Duodenal mucosa (tissue), 2 donors: Measurements from ENCODE around the gene ARFGEF2.

ENCODE experiments used
- H3K27ac ChIP-seq: one replicate; pipeline ENCODE4 v1.7.0; 2013; ENCODE audit warnings: low read depth, low read length
- H3K27me3 ChIP-seq, 2 donors: one replicate each; pipeline ENCODE4 v1.7.0; 2013; ENCODE audit warnings: low read length in 2 of 2, control low read depth in 1 of 2; ENCODE audit not compliant: insufficient read depth in 2 of 2, control insufficient read depth in 1 of 2
- H3K36me3 ChIP-seq, 2 donors: one replicate each; pipeline ENCODE4 v1.7.0; 2013; ENCODE audit warnings: low read length in 2 of 2, control low read depth in 1 of 2; ENCODE audit not compliant: insufficient read depth in 2 of 2, control insufficient read depth in 1 of 2
- H3K4me1 ChIP-seq, 2 donors: one replicate each; pipeline ENCODE4 v1.7.0; 2013; ENCODE audit warnings: low read length in 2 of 2, control low read depth in 1 of 2; ENCODE audit not compliant: insufficient read depth in 2 of 2, control insufficient read depth in 1 of 2
- H3K4me3 ChIP-seq, 2 donors: one replicate each; pipeline ENCODE4 v1.7.0; 2013; ENCODE audit warnings: low read length in 2 of 2, low read depth in 1 of 2
- H3K9ac ChIP-seq, 2 donors: one replicate each; pipeline ENCODE4 v1.7.0; 2013; ENCODE audit warnings: low read length in 2 of 2, low read depth in 1 of 2
- H3K9me3 ChIP-seq, 2 donors: one replicate each; pipeline ENCODE4 v1.7.0; 2013; ENCODE audit warnings: low read length in 2 of 2, control low read depth in 1 of 2; ENCODE audit not compliant: control insufficient read depth in 1 of 2

ARFGEF2 gene

GRCh38 chr20:48898896-48899530, 22.5 kb upstream of the ARFGEF2 start:
- Histone ChIP-seq H3K9ac (no peak overlapping the region), H3K9me3 (no peaks in the 10 kb centered on the region), H3K36me3 (no peaks in the 10 kb centered on the region), H3K27me3 (no peaks in the 10 kb centered on the region), H3K4me3 (no peak overlapping the region), H3K4me1 (no peaks in the 10 kb centered on the region), H3K27ac (no peak overlapping the region)

DNA sequence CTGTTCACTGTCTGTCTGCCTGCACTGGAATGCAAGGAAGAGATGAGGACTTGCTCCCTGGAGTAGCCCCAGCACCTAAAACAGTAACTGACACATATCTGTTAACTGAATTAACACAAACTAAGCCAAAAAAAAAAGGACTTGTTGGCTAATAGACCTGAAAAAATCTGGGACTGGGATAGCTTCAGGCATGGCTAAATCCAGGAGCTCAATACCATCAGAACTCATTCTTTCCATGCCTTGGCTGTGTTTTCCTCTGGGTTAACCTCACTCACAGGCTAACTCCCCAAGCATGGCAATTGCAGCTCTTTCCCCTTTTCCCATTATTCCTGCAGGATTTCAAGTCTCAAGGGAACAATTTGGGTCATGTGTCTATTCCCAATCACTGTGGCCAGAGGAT, 21.6 kb upstream of the ARFGEF2 start:
- Histone ChIP-seq H3K4me3 (no peak overlapping the region), H3K27ac (no peak overlapping the region), H3K27me3 (peaks cover 0 to 3% of the 10 kb centered on the region in 2 donors), H3K9ac (no peak overlapping the region), H3K36me3 (no peaks in the 10 kb centered on the region), H3K4me1 (peaks cover 0 to 3% of the 10 kb centered on the region in 2 donors), H3K9me3 (no peaks in the 10 kb centered on the region)

DNA sequence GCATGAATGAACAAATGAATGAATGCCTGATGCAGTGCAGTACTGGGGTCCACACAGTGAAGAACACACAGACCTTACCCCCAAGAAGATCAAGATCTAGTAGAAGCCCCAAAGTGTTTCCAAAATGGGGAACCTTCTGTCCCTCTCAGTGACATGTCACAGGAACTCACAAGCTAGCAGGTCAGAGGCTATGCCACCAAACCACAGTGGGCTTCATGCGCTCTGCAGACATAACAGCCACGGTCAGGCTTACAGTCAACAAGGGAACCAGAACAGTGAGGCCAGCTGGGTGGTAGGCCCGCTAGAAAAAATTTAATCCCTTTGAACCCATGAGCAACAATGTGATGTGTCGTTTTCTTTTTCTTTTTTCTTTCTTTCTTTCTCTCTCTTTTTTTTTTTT, 20.2 kb upstream of the ARFGEF2 start:
- Histone ChIP-seq H3K9me3 (no peaks in the 10 kb centered on the region), H3K27ac (no peak overlapping the region), H3K4me3 (no peak overlapping the region), H3K27me3 (peaks cover 0 to 3% of the 10 kb centered on the region in 2 donors), H3K36me3 (no peaks in the 10 kb centered on the region), H3K9ac (no peak overlapping the region), H3K4me1 (peaks cover 0 to 3% of the 10 kb centered on the region in 2 donors)

- Histone ChIP-seq H3K4me3 (no peak overlapping the region), H3K4me1 (peaks cover 0 to 3% of the 10 kb centered on the region in 2 donors), H3K36me3 (no peaks in the 10 kb centered on the region), H3K27ac (no peak overlapping the region), H3K27me3 (peaks cover 0 to 3% of the 10 kb centered on the region in 2 donors), H3K9ac (no peak overlapping the region), H3K9me3 (no peaks in the 10 kb centered on the region)
Observed at GRCh38 chr20:48903705-48904104, 17.8 kb upstream of the ARFGEF2 start.

DNA sequence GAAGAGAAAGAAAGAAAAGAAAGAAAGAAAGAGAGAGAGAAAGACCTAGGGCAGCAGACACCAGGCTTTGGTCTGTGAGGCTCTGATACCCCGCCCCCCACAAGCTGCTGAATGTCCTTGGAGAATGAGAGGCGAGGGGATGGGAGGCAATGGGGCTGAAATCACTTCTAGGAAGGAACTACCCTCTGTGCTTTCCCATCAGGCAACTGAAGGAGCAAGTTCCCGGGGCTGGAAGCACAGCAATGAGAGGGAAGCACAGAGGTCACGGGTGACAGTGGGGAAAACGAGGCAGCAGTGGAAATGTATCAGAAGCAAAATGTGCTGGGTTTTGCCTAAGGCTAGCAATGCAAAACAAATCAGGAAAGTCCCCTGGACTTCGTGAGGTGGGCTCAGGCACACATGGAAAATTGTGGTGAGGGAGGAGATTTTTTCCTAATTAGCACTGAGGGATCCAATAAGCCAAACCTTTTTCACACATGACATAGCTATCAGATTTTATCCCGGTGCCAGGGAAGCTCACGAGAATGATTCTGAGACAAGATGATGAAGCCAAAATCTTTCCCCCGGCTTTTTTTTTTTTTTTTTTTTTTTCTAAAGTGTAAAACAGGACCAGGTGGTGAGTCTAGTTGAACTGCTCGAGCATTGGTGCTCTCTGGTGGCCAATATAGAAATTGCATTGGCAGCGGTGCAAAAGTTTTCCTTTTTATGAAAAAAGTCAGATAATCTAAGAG, 16.8 kb upstream of the ARFGEF2 start:
- H3K4me3 ChIP-seq = no peak overlapping the region

DNA sequence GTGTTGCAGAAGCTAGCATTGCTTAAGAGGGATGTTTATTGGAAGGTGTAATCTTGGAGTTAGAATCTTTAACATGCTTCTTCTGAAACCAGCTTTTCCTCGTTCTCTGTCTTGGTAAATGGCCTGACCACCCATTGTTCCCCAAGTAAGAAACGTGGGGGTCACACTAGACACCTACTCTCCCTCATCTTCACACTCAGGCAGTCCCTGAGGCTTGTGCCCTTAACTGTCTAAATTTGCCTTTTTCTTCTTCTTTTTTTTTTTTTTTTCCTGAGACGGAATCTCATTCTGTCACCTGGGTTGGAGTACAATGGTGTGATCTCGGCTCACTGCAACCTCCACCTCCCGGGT, 16.2 kb upstream of the ARFGEF2 start:
- Histone ChIP-seq H3K9me3 (peaks cover 0 to 3% of the 10 kb centered on the region in 2 donors), H3K9ac (no peak overlapping the region), H3K4me1 (peaks cover 0 to 3% of the 10 kb centered on the region in 2 donors), H3K4me3 (no peak overlapping the region), H3K36me3 (no peaks in the 10 kb centered on the region), H3K27ac (no peak overlapping the region), H3K27me3 (peaks cover 0 to 3% of the 10 kb centered on the region in 2 donors)

More for the DNA sequence above, 16.8 kb upstream of the ARFGEF2 start:
- H3K36me3 ChIP-seq = no peaks in the 10 kb centered on the region
- no peak overlapping the region for H3K27ac ChIP-seq
- peaks cover 0 to 3% of the 10 kb centered on the region in 2 donors for H3K9me3 ChIP-seq
- no peak overlapping the region for H3K9ac ChIP-seq
- H3K4me1 ChIP-seq = peaks cover 0 to 3% of the 10 kb centered on the region in 2 donors
- H3K27me3 ChIP-seq = peaks cover 0 to 3% of the 10 kb centered on the region in 2 donors

DNA sequence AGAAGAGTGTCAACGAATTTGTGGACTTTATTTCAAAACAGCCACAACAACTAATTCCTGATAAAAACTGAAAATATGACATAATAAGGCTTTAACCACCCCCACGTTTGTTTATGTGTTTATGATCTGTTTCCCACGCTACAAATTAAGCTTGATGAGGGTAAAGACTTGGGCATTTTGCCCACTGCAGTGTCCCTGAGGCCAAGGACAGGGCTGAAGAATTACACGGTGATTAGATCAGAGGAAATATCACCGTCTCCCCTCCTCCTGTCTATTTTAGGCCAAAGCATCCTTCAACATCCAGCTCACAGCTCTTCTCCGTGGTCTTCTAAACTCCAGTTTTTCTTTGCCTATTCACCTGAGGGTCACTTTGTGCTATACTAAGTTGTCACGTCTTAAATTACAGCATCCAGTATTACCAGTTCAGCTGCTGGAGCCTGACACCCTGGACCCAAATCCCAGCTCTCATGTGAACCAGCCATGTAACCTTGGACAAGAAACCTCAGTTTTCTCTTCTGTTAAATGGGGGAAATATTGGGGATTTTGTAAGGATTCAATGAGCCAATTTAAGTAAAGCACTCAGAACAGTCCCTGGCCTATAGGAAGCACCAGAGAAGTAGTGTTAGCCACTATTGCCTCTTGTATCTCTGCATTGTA, 15.2 kb upstream of the ARFGEF2 start:
- Histone ChIP-seq H3K9ac (no peak overlapping the region), H3K27me3 (peaks cover 0 to 3% of the 10 kb centered on the region in 2 donors), H3K4me1 (peaks cover 0 to 3% of the 10 kb centered on the region in 2 donors), H3K4me3 (no peak overlapping the region), H3K27ac (no peak overlapping the region), H3K36me3 (no peaks in the 10 kb centered on the region), H3K9me3 (peaks cover 0 to 3% of the 10 kb centered on the region in 2 donors)

DNA sequence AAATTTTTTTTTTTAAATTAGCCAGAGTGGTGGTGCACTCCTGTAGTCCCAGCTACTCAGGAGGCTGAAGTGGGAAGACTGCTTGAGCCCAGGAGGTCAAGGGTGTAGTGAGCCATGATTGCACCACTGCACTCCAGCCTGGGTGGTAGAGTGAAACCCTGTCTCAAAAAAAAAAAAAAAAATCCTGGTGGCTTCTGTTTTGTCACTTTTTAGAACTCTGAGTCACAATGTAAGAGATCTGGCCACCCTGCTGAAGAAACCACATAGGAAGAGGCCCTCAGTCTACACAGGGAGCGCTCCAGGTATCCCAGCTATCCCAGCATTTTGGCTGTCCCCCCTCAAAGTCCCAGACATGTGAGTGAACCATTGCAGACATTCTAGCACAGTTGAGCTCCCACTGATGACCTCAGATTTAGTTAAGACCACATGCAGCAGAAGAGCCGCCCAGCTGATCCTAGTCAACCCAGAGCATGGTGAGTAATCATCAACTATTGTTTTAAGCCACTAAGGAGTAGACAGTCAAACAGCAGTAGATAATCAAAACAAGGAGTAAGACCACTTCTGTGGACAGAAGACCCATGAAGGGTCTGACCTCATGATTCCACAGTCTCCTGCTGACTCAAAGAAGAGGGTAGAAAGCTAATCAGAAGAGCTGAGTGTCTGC, 12.7 kb upstream of the ARFGEF2 start:
- no peak overlapping the region for H3K4me3 ChIP-seq
- peaks cover 0 to 3% of the 10 kb centered on the region in 2 donors for H3K4me1 ChIP-seq
- H3K9me3 ChIP-seq = peaks cover 0 to 3% of the 10 kb centered on the region in 2 donors
- no peak overlapping the region for H3K27ac ChIP-seq
- H3K36me3 ChIP-seq = no peaks in the 10 kb centered on the region
- H3K9ac ChIP-seq = no peak overlapping the region
- H3K27me3 ChIP-seq = peaks cover 0 to 3% of the 10 kb centered on the region in 2 donors

DNA sequence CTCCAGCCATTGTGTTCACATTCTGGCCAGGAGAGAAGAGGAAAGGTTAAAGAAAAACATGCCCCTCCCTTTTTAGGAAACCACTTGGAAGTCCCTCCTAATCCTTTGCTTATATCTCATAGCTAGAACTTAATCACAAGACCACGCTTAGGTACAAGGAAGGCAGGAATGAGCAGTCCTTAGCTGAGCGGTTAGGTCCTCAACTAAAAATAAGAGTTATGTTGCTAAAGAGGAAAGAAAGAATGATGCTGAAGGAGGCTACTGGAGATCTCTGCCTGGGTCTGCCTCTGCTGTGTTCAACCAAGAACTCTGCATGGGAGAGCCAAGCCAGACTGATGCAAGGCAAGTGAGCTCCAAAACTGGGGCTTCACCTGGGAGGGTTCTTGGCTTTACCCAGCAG, 11.6 kb upstream of the ARFGEF2 start:
- Histone ChIP-seq H3K36me3 (no peaks in the 10 kb centered on the region), H3K27ac (no peak overlapping the region), H3K27me3 (no peaks in the 10 kb centered on the region), H3K4me1 (no peaks in the 10 kb centered on the region), H3K4me3 (no peak overlapping the region), H3K9ac (no peak overlapping the region), H3K9me3 (peaks cover 0 to 3% of the 10 kb centered on the region in 2 donors)

DNA sequence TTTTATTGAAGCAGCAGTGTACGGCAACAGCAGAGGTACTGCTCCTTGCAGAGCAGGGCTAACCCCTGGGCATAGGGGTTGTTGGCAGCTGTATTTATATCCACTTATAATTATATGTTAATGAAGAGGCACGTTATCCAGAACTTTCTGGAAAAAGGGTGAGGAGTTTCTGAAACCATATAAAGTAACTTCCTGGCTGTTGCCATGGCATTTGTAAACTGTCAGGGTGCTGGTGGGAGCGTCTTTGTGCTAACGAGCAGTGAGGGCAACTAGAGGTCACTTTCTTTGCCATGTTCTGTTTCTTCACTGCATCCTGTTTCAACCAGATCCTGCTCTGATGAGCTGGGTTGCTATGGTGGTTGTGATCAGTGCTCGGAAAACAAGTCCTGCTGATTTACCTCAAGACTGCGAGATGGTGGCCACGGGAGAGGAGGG, 11.1 kb upstream of the ARFGEF2 start:
- no peak overlapping the region for H3K4me3 ChIP-seq
- no peak overlapping the region for H3K9ac ChIP-seq
- H3K9me3 ChIP-seq = peaks cover 0 to 3% of the 10 kb centered on the region in 2 donors
- H3K4me1 ChIP-seq = no peaks in the 10 kb centered on the region
- H3K36me3 ChIP-seq = no peaks in the 10 kb centered on the region
- no peaks in the 10 kb centered on the region for H3K27me3 ChIP-seq
- H3K27ac ChIP-seq = no peak overlapping the region
